T-helper 17 cell (primary cell): ENCODE data around the gene ENDOV. TPM values are rescaled to one million over a fixed set of nuclear protein-coding genes. Genes with fewer than 3 reads are reported as not detected.
A peak's percentile ranks its signal among the peaks of the same experiment; 100 is the strongest.

Source experiments
- ATAC-seq: fragments of 150-1000 bp; cut with Tn5 transposase; 2 replicates; pipeline ENCODE4 v1.10.0; 2021; ENCODE audit warnings: mild to moderate bottlenecking, moderate library complexity
- DNase-seq, 3 donors: peaks; one replicate each; pipeline versions ENCODE4 v3.0.0 to v3.0.0-alpha.2; 2020 to 2021
- H3K9me3 ChIP-seq: one replicate; pipeline ENCODE4 v1.7.0; 2013; ENCODE audit warnings: low read length, mild to moderate bottlenecking; ENCODE audit not compliant: control insufficient read depth, poor library complexity, severe bottlenecking
- H3K27ac Mint-ChIP-seq: one replicate; pipeline ENCODE4 v1.8.0; 2022; ENCODE audit warnings: mild to moderate bottlenecking, moderate library complexity, mixed read lengths
- H3K27me3 Mint-ChIP-seq: one replicate; pipeline ENCODE4 v1.8.0; 2022; ENCODE audit warnings: mixed read lengths
- H3K36me3 Mint-ChIP-seq: one replicate; pipeline ENCODE4 v1.8.0; 2022; ENCODE audit warnings: low read depth, mixed read lengths
- H3K4me1 Mint-ChIP-seq: one replicate; pipeline ENCODE4 v1.8.0; 2022; ENCODE audit warnings: mild to moderate bottlenecking, mixed read lengths
- H3K4me3 Mint-ChIP-seq: one replicate; pipeline ENCODE4 v1.8.0; 2022; ENCODE audit warnings: mild to moderate bottlenecking, moderate library complexity, mixed read lengths
- total RNA-seq, 4 donors: library from RNA in 2 of 4; stranded (reverse) in 2 of 4; gene quantifications; one replicate each; pipeline ENCODE4 v1.2.3 and lab custom pipeline; 2022 to 2026

ENDOV gene
- total RNA-seq, 2 donors from 2014 or later: 14.1 to 24.5 TPM

GRCh38 chr17:80380555-80381002 is 34.4 kb upstream of the ENDOV start:
- H3K4me3 Mint-ChIP-seq: no peak overlapping the region
- peaks cover 17% of the 10 kb centered on the region for H3K36me3 Mint-ChIP-seq
- no peak overlapping the region for H3K27ac Mint-ChIP-seq

GRCh38 chr17:80381416-80381923 is 33.5 kb upstream of the ENDOV start:
- no peaks in the 10 kb centered on the region for H3K9me3 ChIP-seq
- H3K4me1 Mint-ChIP-seq: peaks cover 9% of the 10 kb centered on the region
- peak overlapping the region; percentile 15 for H3K4me3 Mint-ChIP-seq
- no peaks in the 10 kb centered on the region for H3K27me3 Mint-ChIP-seq
- no peak for ATAC-seq
- no peak overlapping the region for H3K27ac Mint-ChIP-seq
- DNase-seq: no peak
- peaks cover 19% of the 10 kb centered on the region for H3K36me3 Mint-ChIP-seq

More at GRCh38 chr17:80380555-80381002, 34.4 kb upstream of the ENDOV start:
- Mint-ChIP-seq H3K27me3 (no peaks in the 10 kb centered on the region), H3K4me1 (peaks cover 9% of the 10 kb centered on the region)
- DNase-seq (no peak), ATAC-seq (no peak)
- no peaks in the 10 kb centered on the region for H3K9me3 ChIP-seq

GRCh38 chr17:80382446-80382845 is 32.5 kb upstream of the ENDOV start:
- no peak overlapping the region for H3K4me3 Mint-ChIP-seq
- ATAC-seq (no peak), DNase-seq (no peak)
- H3K9me3 ChIP-seq: no peaks in the 10 kb centered on the region
- H3K4me1 Mint-ChIP-seq: peaks cover 9% of the 10 kb centered on the region
- no peaks in the 10 kb centered on the region for H3K27me3 Mint-ChIP-seq
- H3K27ac Mint-ChIP-seq: peak overlapping the region; percentile 83
- H3K36me3 Mint-ChIP-seq: peaks cover 19% of the 10 kb centered on the region

GRCh38 chr17:80382956-80383355 is 32.0 kb upstream of the ENDOV start:
- Mint-ChIP-seq H3K4me1 (peaks cover 8% of the 10 kb centered on the region), H3K27ac (peak overlapping the region; percentile 83), H3K4me3 (no peak overlapping the region), H3K36me3 (peaks cover 19% of the 10 kb centered on the region), H3K27me3 (no peaks in the 10 kb centered on the region)
- ATAC-seq (no peak), DNase-seq (no peak)
- no peaks in the 10 kb centered on the region for H3K9me3 ChIP-seq

- DNase-seq (no peak), ATAC-seq (no peak)
- no peaks in the 10 kb centered on the region for H3K9me3 ChIP-seq
- Mint-ChIP-seq H3K4me1 (peaks cover 8% of the 10 kb centered on the region), H3K4me3 (no peak overlapping the region), H3K27me3 (no peaks in the 10 kb centered on the region), H3K36me3 (peaks cover 14% of the 10 kb centered on the region), H3K27ac (peak overlapping the region; percentile 83)
Measured at GRCh38 chr17:80384078-80384960, 30.6 kb upstream of the ENDOV start.

GRCh38 chr17:80385046-80385445 is 29.9 kb upstream of the ENDOV start:
- DNase-seq (no peak), ATAC-seq (no peak)
- H3K27me3 Mint-ChIP-seq: no peaks in the 10 kb centered on the region
- peaks cover 14% of the 10 kb centered on the region for H3K36me3 Mint-ChIP-seq
- H3K4me1 Mint-ChIP-seq: peaks cover 8% of the 10 kb centered on the region
- no peaks in the 10 kb centered on the region for H3K9me3 ChIP-seq
- no peak overlapping the region for H3K4me3 Mint-ChIP-seq
- no peak overlapping the region for H3K27ac Mint-ChIP-seq

- Mint-ChIP-seq H3K27me3 (no peaks in the 10 kb centered on the region), H3K4me3 (no peak overlapping the region), H3K4me1 (peaks cover 8% of the 10 kb centered on the region), H3K36me3 (peaks cover 14% of the 10 kb centered on the region), H3K27ac (peak overlapping the region; percentile 9)
- H3K9me3 ChIP-seq: no peaks in the 10 kb centered on the region
- DNase-seq (no peak), ATAC-seq (no peak)
Measured at GRCh38 chr17:80386341-80386740, 28.6 kb upstream of the ENDOV start.

- Mint-ChIP-seq H3K36me3 (peaks cover 19% of the 10 kb centered on the region), H3K27ac (peak overlapping the region; percentile 9)
- ATAC-seq: no peak
Measured at GRCh38 chr17:80387071-80387470, 27.9 kb upstream of the ENDOV start.

GRCh38 chr17:80388175-80388574 is 26.8 kb upstream of the ENDOV start:
- no peak overlapping the region for H3K4me3 Mint-ChIP-seq
- H3K36me3 Mint-ChIP-seq: peaks cover 20% of the 10 kb centered on the region

More at GRCh38 chr17:80387071-80387470, 27.9 kb upstream of the ENDOV start:
- no peak for DNase-seq
- Mint-ChIP-seq H3K27me3 (no peaks in the 10 kb centered on the region), H3K4me3 (no peak overlapping the region), H3K4me1 (peaks cover 9% of the 10 kb centered on the region)
- no peaks in the 10 kb centered on the region for H3K9me3 ChIP-seq

GRCh38 chr17:80388601-80389000 is 26.4 kb upstream of the ENDOV start:
- no peaks in the 10 kb centered on the region for H3K27me3 Mint-ChIP-seq
- H3K9me3 ChIP-seq: no peaks in the 10 kb centered on the region
- H3K4me3 Mint-ChIP-seq: no peak overlapping the region
- no peak for DNase-seq
- H3K4me1 Mint-ChIP-seq: peaks cover 5% of the 10 kb centered on the region
- no peak for ATAC-seq
- H3K27ac Mint-ChIP-seq: peak overlapping the region; percentile 45
- H3K36me3 Mint-ChIP-seq: peaks cover 18% of the 10 kb centered on the region

More at GRCh38 chr17:80388175-80388574, 26.8 kb upstream of the ENDOV start:
- no peaks in the 10 kb centered on the region for H3K27me3 Mint-ChIP-seq
- H3K4me1 Mint-ChIP-seq: peaks cover 8% of the 10 kb centered on the region
- peak overlapping the region; percentile 75 for H3K27ac Mint-ChIP-seq
- ATAC-seq (no peak), DNase-seq (no peak)
- no peaks in the 10 kb centered on the region for H3K9me3 ChIP-seq

- no peaks in the 10 kb centered on the region for H3K27me3 Mint-ChIP-seq
- ATAC-seq (no peak), DNase-seq (no peak)
- no peaks in the 10 kb centered on the region for H3K9me3 ChIP-seq
- peaks cover 2% of the 10 kb centered on the region for H3K4me1 Mint-ChIP-seq
- H3K36me3 Mint-ChIP-seq: peaks cover 11% of the 10 kb centered on the region
- H3K27ac Mint-ChIP-seq: peak overlapping the region; percentile 45
- H3K4me3 Mint-ChIP-seq: no peak overlapping the region
Measured at GRCh38 chr17:80389011-80389995, 25.7 kb upstream of the ENDOV start.

GRCh38 chr17:80393241-80393890 is 21.6 kb upstream of the ENDOV start:
- DNase-seq: no peak
- Mint-ChIP-seq H3K27me3 (no peaks in the 10 kb centered on the region), H3K4me3 (no peak overlapping the region), H3K4me1 (peaks cover 14% of the 10 kb centered on the region), H3K36me3 (peaks cover 6% of the 10 kb centered on the region), H3K27ac (no peak overlapping the region)
- ATAC-seq: no peak
- no peaks in the 10 kb centered on the region for H3K9me3 ChIP-seq
